HT1080 (cell line): Measurements from ENCODE around the gene HSPD1. TPM values are rescaled to one million over a fixed set of nuclear protein-coding genes. Genes with fewer than 3 reads are reported as not detected.
"Not testable (repeated sequence)": the region's sequence is repeated elsewhere in the genome, so short reads cannot be mapped to it uniquely, and the experiment has no call there.

Source experiments
- DNase-seq: peaks from one replicate; pipeline ENCODE4 v3.0.0-alpha.2; 2015; ENCODE audit warnings: low read depth
- total RNA-seq: library from RNA; depleted of rRNA; stranded (reverse); fragments of >200 nt; shearing (Covaris generic); gene quantifications from 2 replicates; pipeline ENCODE4 v1.2.3, GENCODE V29; 2014

Gene HSPD1
- total RNA-seq, 1 experiment from 2014 or later, result 581 TPM

DNA sequence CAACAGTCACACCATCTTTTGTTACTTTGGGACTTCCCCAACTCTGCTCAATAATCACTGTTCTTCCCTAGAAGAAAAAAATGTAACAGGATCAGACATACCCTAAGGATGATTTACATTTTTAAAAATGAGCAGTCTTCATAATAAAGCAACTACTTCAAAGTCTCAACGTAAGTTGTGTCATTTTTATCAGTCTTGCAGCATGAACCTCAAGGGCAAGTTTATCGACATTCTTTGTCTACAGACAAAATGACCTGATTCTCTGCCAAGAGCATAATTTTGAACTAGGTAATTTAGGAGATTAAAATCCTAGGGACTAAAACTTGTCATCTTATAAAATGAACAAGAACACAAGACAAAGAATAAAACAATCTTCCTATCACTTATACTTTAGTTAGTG is 2.3 kb downstream of the HSPD1 start:
- no peak for DNase-seq

DNA sequence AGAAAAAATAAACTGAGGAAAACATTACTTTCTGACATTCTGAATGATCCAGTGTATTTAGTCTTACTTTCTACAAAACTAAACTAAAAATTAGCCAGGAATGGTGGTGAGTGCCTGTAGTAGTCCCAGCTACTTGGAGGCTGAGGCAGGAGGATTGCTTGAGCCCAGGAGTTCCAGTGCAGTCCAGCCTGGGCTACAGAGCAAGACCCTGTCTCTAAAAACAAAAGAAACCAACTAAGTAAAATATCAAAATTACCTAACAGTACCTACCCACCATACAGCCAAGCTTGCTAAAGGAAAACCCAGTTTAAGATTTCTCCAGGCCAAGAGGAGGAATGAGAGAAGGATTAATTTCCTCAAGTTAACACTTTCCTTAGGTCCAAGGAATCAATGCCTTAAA is 2.9 kb downstream of the HSPD1 start:
- DNase-seq, result no peak

DNA sequence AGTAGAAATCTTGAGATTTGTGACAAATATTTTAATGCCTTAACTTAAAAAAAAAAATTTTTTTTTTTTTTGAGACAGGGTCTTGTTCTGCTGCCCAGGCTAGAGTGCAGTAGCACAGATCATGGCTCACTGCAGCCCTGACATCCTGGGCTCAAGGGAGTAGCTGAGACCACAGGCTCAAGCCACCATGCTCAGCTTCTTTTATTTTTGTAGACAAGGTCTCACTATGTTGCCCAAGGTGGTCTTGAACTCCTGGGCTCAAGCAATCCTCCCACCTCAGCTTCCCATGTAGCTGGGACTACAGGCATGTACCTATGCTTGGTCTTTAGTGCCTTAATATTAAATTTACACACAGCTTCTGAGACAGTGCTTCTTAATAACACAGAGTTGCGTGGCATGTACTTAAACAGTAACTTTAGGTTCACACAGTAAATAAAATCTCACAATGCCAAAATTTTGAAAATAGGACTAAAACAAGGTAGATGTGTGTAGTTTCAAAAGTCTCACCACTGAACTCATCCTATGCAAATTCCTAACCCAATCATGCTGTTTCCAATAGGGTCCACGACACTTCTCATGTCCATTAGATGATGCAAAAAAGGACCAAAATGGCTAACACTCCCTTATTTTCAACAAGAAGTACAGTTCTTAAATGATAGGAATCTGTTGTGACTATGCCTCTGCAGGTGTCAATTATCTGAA is 4.1 kb downstream of the HSPD1 start:
- DNase-seq, result no peak

DNA sequence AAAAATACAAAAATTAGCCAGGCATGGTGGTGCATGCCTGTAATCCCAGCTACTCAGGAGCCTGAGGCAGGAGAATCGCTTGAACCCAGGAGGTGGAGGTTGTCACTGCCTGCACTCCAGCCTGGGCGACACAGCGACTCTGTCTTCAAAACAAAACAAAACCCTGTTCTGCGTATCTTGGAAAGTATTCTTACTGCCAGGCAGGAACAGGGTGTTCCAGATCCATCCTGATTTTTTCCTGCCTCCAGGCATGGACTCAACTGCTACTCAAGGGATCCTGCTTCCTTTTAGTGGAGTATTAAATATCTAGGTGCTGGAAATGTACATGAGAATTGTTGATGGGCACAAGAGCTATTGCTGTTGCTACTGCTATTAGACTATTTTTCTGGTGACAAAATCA is 12.3 kb downstream of the HSPD1 start:
- no peak for DNase-seq

DNA sequence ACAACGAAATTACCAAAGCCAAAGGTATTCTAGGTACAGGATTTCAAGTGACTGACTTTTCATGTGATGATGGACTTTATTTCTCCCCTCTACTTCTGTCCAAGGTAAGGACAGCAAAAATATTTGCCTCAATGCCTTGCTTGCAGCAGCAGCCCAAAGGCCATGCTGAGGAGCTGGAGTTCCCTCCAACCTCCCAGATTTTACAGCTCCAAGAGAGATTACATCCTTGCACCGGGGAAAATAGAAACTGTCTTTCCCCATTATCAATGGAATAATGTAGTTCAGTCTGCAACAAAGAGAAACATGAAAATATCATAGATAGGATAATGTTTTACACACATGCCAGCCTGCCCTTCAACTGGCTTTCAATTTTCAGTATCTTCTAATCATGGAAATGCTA is 13.5 kb downstream of the HSPD1 start:
- no peak for DNase-seq

DNA sequence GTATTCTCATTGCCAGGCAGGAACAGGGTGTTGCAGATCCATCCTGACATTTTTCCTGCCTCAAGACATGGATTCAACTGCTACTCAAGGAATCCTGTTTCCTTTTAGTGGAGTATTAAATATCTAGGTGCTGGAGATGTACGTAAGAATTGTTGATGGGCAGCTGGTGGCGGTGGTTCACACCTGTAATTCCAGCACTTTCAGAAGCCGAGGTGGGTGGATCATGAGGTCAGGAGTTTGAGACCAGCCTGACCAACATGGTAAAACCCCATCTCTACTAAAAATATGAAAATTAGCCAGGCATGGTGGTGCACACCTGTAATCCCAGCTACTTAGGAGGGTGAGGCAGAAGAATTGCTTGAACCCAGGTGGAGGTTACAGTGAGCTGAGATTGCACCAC is 15.4 kb downstream of the HSPD1 start:
- not testable (repeated sequence) for DNase-seq

DNA sequence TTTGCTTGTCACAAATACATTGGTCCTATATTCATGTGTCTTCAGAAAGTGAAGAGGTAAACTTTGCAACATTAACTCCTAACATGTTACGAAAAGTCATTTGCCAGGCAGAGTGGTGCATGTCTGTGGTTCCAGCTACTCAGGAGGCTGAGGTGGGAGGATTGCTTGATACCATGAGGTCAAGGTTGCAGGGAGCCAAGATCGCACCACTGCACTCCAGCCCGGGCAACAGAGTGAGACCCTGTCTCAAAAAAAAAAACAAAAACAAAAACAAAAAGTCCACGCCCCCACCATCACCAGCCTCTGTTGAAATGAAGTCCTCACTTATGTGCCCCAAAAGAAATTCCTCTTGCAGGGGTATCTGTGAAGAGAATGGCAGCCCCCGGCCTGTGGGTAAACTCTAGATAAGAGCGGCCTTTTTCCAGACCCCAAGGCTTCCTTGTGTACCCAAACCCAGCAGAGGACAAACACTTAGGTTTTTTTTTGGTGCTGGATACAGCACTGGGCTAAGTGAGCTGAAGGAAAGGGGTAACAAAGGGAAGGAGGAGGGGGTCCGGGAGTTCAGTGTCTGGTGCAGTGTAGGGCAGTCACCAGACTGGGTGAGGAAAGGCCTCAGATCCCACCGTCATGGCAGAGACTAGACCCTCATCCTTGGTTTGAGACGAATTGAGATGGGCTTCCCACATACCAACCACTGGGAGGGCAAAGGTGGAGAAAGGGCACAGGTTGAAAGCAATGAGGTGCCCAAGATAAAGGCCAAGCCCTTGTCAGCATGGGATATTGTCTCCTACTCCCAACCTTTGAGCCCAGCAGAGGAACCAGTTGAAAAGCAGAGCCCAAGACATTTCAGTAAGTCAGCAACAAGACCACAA is 19.2 kb downstream of the HSPD1 start:
- no peak for DNase-seq

DNA sequence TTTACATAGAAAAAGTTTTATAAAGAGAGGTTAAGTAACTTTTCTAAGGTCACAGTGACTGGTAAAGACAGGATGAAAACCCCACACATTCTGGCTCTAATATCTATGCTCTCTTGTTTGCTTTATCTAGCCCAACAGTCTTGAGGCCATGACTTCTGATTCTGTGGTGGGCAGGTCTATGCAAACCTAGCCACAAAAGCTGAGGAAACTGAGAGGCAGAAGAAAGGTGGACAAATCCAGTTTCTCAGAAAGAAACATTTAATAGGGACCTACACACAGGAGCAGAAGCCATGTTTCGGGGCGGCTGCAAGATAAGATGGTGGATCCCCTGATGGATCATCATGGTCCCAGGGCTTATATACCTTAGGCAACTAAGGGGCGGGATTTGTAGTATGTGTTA is 21.8 kb downstream of the HSPD1 start:
- DNase-seq, result no peak

DNA sequence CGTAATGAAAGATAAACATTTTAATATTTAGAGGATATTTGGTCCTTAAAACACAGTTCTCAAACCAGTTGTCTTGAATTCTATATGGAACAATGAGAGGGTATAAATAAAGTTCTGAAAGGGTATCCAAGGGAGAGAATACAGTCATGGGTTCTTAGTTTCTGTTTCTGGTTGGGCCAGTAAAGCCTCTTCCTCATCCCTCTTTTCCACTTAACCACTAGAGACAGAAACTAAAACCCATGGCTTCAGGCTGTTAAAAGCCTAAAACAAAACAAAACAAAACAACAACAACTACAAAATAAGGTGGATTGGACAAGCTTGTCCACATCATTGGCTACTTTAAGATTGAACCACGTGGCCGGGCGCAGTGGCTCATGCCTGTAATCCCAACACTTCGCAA is 27.5 kb downstream of the HSPD1 start:
- DNase-seq, result no peak

DNA sequence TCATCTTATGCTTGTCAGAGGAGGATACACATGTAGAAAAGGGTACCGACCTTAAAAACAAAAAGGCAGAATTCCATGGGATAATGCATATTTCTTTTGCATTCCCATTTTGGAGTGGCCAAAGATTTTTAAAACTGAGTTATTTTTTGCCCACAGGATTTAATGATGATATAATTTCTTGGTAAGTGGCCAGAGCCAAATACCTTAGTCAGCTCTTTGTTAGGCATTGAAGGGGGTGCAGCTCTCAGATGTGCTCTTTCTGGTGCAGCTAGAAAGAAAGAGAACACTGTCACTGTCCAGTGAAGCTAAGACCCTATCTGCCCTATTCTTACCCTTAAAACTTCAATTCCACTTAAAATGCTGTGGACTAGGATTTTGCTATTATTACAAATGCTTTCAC is 35.5 kb downstream of the HSPD1 start:
- DNase-seq, result no peak

DNA sequence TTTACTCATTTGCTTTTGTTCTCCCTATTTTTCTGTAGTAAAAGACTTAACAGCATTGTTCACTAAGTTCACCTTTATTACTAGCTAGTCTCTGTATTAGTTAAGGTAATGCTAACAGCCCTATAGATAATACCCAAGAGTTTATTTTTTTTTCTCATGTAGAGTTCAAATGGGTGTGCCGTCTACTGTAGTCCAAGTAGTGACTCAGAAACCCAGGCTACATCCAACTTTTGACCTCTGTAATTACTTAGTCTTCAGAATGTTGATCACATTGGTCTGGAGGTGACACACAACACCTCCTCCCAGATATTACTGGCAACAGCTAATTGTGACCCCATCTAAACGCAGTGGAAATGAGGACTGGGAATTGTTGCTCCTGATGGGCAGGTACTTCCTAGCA is 38.6 kb downstream of the HSPD1 start:
- no peak for DNase-seq

DNA sequence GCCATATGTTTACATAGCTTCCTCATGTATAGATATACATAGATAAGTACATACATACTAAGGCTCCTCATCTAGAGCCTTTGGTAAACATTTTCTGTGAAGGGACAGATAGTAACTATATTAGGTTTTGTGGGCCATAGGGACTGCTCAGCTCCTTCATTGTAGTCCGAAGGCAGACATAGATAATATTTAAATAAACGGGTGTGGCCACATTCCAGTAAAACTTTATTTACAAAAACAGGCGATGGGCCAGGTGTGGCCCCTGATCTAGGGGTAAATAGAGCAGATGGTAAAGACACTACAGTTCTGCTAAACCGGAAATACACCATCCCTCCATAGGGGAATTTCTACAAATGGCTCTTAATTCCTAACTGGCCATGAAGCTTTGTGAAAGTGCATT is 39.0 kb downstream of the HSPD1 start:
- no peak for DNase-seq

DNA sequence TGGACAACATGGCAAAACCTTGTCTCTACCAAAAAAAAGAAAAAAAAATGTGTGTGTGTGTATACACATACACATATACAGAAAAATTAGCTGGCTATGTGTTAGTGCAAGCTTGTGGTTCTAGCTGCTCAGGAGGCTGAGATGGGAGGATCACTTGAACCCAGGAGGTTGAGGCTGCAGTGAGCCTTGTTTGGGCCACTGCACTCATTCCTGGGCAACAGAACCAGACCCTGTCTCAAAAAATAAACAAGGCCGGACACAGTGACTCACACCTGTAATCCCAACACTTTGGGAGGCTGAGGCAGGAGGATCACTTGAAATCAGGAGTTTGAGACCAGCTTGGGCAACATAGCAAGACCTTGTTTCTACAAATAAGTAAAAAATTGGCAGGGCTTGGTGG is 44.2 kb downstream of the HSPD1 start:
- DNase-seq, result no peak

DNA sequence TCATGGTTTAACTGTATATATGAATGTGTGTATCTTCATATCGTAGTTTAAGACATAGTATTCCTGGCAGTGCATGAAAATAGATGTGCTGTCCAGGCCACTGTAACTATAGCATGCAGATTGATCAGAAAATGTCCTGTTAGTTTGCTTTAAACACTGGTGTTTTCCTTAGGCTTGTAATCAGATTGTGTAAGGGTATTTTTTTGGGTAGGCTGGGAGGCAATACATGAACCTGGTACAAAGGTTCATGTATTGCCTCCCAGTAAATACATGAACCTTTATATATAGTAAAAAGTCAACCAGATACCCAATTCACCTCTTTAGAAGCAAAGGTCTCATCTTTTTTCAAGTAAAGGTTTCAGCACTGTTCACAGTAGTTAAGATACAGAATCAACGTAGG is 44.7 kb downstream of the HSPD1 start:
- no peak for DNase-seq

DNA sequence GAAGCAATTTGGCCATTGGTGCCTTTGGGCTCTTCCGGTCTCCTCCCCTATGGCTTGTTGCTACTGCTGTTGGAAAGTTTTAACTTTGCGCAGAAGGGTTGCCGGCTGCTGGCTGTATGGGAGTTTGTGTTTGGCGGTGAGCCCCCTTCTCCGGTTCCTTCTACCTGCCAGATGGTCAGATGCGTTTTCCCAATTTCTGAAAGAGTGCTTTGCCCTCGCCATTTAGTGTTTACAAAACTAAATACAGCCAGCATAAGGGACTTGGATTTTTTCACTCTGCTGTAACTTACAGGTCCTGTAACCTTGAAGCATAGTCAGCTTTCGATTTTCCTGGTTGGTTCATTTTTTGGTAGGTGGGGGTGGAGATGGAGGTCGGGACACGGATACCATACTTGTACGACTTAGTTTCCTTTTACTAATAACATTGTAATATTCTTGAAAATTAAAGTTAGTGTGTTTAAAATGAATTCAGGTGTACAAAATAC is 45.7 kb downstream of the HSPD1 start:
- DNase-seq, result no peak

DNA sequence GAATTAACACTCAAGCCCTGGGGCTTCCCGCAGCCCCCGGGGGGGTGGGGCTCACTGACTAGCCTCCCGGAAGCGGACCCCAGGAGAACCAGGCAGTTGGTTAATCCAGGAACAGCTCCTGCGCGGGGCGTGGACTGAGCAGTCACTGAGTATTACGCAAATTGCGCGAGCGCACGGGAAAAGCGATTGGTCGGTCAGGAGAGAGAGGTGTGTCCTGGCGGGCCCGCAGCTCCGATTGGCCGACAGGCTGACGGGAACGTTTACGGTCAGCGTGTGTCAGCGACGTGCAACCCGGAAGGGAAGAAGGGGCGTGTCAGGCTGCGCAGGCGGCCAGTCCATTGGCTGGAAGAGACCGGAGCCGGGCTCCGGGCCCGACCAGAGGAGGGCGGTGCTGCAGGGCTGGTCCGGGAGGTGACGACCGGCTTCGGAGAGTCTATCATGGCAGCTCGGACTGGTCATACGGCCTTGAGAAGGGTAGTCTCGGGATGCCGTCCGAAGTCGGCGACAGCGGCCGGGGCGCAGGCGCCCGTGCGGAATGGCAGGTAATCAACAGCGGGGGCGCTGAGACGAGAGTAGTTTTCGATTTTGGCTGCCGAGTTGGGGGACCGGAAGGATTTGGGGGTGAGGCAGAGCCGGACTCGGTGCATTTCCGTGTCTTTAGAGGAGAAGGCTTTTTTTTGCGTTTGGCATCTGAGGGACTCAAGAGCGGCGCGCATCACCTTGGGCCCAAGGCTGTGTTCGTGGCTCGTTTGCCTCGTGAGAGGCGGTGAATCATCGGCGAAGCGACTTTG is 46.3 kb downstream of the HSPD1 start, which contains the start of gene COQ10B:
Gene COQ10B, plus strand, starts transcription at position 430 of the 791 bp plus-strand sequence. Its CDS starts 9 bp downstream, at position 439.
- peak; percentile 100 for DNase-seq

DNA sequence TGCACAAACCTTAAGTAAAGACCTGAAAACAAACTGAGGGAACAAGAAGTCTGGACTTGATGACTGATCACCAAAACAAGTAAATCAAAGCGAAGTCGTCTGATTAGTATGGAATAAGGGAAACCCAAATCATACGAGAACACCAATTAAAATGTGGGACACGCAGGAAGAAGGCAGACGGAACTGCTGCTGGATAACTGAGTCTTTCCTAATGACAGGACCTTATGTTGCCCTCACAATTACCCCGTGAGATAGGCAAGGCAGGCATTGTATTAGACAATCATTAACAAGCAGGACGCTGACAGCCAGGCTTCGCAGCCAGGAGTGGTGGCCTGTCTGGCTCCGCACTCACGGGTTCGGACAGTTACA is 46.9 kb downstream of the HSPD1 start:
- DNase-seq, result no peak

DNA sequence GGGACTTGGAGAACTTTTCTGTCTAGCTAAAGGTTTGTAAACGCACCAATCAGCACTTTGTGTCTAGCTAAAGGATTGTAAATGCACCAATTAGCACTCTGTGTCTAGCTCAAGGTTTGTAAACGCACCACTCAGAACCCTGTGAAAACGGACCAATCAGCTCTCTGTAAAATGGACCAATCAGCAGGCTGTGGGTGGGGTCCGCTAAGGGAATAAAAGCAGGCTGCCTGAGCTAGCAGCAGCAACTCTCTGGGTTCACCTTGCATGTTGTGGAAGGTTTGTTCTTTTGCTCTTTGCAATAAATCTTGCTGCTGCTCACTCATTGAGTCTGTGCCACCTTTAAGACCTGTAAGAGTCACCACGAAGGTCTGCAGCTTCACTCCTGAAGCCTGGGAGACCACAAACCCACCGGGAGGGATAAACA is 48.7 kb downstream of the HSPD1 start:
- DNase-seq, result peak; percentile 30

DNA sequence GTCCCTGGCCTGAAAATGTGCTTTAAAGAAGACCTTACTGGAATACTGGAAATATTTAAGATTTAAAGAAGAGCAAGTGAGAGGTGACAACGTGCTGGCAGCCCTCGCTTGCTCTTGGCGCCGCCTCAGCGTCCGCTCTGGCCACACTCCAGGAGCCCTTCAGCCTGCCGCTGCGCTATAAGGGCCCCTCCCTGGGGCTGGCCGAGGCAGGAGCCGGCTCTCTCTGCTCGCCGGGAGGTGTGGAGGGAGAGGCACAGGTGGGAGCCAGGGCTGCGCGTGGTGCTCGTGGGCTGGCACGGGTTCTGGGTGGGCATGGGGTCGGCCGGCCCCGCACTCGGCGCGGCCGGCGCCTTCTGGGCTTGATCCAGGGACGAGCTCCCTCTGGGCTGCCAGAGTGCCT is 49.2 kb downstream of the HSPD1 start:
- DNase-seq, result no peak

DNA sequence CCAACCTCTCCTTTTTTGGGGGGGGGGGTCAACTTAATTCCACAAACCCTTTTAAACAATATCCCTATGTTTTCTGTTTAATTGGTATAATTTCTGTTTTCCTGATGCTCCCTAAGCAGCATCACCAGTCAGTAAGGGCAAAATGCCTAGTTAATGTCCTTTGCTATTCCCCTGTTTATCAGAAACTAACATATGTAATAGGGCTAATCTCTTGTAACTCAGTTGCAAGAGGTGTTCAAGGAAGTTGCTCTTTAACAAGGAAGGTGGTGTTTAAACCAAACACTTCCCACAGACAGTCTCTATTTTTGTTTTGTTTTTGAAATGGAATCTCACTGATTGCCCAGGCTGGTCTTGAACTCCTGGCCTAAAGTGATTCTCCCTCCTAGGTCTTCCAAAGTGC is 52.8 kb downstream of the HSPD1 start:
- DNase-seq, result no peak

DNA sequence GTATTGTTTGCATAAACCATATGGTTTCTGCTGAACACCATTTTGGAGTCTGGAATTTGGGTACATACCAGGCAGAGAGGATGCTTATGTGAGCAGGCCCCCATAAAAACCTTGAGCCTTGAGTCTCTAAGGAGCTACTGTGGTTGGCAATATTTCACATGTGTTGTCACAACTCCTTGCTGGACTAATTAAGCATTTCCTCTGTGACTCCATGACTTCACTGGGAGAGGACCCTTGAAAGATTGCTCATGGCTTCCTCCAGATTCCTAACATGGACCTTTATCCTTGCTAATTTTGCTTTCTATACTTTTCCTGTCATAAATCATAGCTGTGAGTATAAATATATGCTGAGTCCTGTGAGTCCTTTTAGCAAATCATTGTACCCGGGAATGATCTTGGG is 53.9 kb downstream of the HSPD1 start:
- DNase-seq, result no peak

DNA sequence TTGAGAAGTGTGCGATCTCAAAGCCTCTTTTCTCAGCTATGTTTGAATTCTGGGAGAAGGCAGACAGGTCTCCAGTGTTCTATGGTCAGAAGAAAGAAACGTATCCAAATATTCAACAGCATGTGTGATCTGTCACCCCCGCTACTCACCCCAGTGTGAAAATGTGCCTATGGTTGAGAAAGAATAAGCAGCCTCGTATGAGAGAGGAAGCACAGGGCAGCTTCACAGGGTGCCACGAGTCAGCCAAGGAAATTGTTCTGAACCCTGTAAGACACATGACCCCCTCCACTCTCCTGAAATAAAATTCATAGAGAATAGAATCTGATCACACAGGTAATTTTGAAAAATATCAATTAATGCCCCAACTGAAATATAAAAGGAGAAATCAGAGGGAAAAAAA is 56.8 kb downstream of the HSPD1 start:
- peak; percentile 41 for DNase-seq
